MM.1S (cell line): Measurements from ENCODE around the gene SH2D7.

Source experiments
- EZH2 ChIP-seq: fragments of 300-600 bp; sonication (generic); optimal IDR thresholded peaks from 2 replicates; pipeline ENCODE3; 2017; ENCODE audit warnings: low read depth, mild to moderate bottlenecking, antibody characterized with exemption, low read length, mixed read lengths
- TF ChIP-seq, protein P1 (sequence below): fragments of 300-600 bp; sonication (generic); IDR thresholded peaks from 2 replicates; pipeline ENCODE4 v1.5.1; 2016; ENCODE audit warnings: antibody characterized with exemption, low read length, mixed read lengths

DNA sequence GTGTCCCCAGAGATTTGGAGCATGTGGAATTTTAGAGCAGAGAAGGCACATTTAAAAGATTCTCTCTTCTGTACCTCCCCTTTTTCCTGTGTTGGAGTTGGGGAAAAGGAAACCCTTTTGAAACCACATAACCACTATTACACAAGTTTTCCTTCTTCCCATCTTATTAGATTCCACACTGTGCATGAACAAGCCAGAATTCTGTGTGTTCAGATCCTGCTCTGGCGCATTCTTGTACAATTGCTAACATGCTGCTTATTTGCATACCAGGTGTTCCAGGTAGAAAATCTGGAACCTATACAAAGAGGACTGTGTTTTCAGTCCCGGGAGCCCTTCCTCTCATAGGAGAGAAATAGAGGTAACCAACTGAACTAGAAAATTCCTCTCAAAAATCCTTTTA lies 41.4 kb downstream of the SH2D7 start:
- TF ChIP-seq, protein P1, sequence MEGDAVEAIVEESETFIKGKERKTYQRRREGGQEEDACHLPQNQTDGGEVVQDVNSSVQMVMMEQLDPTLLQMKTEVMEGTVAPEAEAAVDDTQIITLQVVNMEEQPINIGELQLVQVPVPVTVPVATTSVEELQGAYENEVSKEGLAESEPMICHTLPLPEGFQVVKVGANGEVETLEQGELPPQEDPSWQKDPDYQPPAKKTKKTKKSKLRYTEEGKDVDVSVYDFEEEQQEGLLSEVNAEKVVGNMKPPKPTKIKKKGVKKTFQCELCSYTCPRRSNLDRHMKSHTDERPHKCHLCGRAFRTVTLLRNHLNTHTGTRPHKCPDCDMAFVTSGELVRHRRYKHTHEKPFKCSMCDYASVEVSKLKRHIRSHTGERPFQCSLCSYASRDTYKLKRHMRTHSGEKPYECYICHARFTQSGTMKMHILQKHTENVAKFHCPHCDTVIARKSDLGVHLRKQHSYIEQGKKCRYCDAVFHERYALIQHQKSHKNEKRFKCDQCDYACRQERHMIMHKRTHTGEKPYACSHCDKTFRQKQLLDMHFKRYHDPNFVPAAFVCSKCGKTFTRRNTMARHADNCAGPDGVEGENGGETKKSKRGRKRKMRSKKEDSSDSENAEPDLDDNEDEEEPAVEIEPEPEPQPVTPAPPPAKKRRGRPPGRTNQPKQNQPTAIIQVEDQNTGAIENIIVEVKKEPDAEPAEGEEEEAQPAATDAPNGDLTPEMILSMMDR: no peak
- TF ChIP-seq EZH2: no peak
